NT2/D1 (cell line): ENCODE measurements around the gene SNW1.

Experiments used
- YY1 ChIP-seq: IDR thresholded peaks from 2 replicates; pipeline ENCODE4 v1.6.1; 2011; ENCODE audit not compliant: insufficient read length, insufficient read depth
- ZNF274 ChIP-seq: IDR thresholded peaks from 2 replicates; pipeline ENCODE4 v1.6.1; 2011; ENCODE audit warnings: mild to moderate bottlenecking, low read depth, low read length

DNA sequence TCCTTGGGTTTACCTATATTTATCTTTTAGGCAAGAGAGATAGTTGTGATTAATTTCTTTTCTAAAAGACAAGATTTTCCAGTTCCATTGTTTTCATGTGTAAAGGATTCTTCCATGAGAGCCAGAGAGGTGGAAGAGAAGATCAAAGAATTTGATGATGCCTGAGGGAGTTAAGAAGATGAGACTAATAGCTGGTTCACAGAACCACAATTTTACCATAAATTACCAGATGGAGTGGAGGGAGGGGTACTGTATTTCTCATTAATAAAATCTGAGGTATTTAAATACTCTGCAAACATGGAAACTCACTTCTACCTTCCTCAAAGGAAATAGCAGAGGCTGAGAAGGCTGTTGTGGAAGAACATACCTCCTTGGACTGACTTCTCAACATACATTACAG, 87.8 kb downstream of the SNW1 start:
- no peak for TF ChIP-seq YY1
- TF ChIP-seq ZNF274 = no peak
